ENCODE data around the gene ZNF655. TPM values are rescaled to one million over a fixed set of nuclear protein-coding genes. Genes with fewer than 3 reads are reported as not detected.
"Not testable (repeated sequence)": the region's sequence is repeated elsewhere in the genome, so short reads cannot be mapped to it uniquely, and the experiment has no call there.

Gene ZNF655
- total RNA-seq, 1 experiment from 2014 or later: 83.1 TPM

GRCh38 chr7:99559175-99559915 lies 903 bp downstream of the ZNF655 start:
- no peak for DNase-seq (ENCODE audit: extremely low read depth, low read depth)

- DNase-seq (ENCODE audit: extremely low read depth, low read depth): no peak
Observed at GRCh38 chr7:99560834-99561736, 2.6 kb downstream of the ZNF655 start.

GRCh38 chr7:99561737-99562051 lies 3.3 kb downstream of the ZNF655 start:
- DNase-seq (ENCODE audit: extremely low read depth, low read depth): no peak

- DNase-seq (ENCODE audit: extremely low read depth, low read depth): no peak
Observed at GRCh38 chr7:99562114-99562784, 3.8 kb downstream of the ZNF655 start.

- peak; percentile 89 for DNase-seq (ENCODE audit: extremely low read depth, low read depth)
Observed at GRCh38 chr7:99562832-99563231, 4.4 kb downstream of the ZNF655 start.

- no peak for DNase-seq (ENCODE audit: extremely low read depth, low read depth)
Observed at GRCh38 chr7:99563650-99564049, 5.2 kb downstream of the ZNF655 start.

- not testable (repeated sequence) for DNase-seq (ENCODE audit: extremely low read depth, low read depth)
Observed at GRCh38 chr7:99568770-99569169, 10.3 kb downstream of the ZNF655 start.

GRCh38 chr7:99571768-99572167 lies 13.3 kb downstream of the ZNF655 start:
- no peak for DNase-seq (ENCODE audit: extremely low read depth, low read depth)

- no peak for DNase-seq (ENCODE audit: extremely low read depth, low read depth)
Observed at GRCh38 chr7:99573257-99573656, 14.8 kb downstream of the ZNF655 start.

GRCh38 chr7:99576251-99576650 lies 17.8 kb downstream of the ZNF655 start:
- DNase-seq (ENCODE audit: extremely low read depth, low read depth): no peak

GRCh38 chr7:99579281-99579955 lies 21.0 kb downstream of the ZNF655 start:
- DNase-seq (ENCODE audit: extremely low read depth, low read depth): no peak

GRCh38 chr7:99579956-99580777 lies 21.7 kb downstream of the ZNF655 start:
- DNase-seq (ENCODE audit: extremely low read depth, low read depth): no peak

- not testable (repeated sequence) for DNase-seq (ENCODE audit: extremely low read depth, low read depth)
Observed at GRCh38 chr7:99580778-99581332, 22.4 kb downstream of the ZNF655 start.

GRCh38 chr7:99588868-99589267 lies 30.4 kb downstream of the ZNF655 start:
- DNase-seq (ENCODE audit: extremely low read depth, low read depth): no peak

GRCh38 chr7:99594948-99595745 lies 36.7 kb downstream of the ZNF655 start:
- DNase-seq (ENCODE audit: extremely low read depth, low read depth): no peak

GRCh38 chr7:99596408-99596955 lies 38.0 kb downstream of the ZNF655 start:
- DNase-seq (ENCODE audit: extremely low read depth, low read depth): no peak

- DNase-seq (ENCODE audit: extremely low read depth, low read depth): no peak
Observed at GRCh38 chr7:99597762-99598501, 39.5 kb downstream of the ZNF655 start, which contains the start of gene TMEM225B. TSS of gene TMEM225B (plus strand) at chr7:99598267. CDS start at chr7:99604389, 6,122 bp downstream.

- DNase-seq (ENCODE audit: extremely low read depth, low read depth): no peak
Observed at GRCh38 chr7:99599836-99600235, 41.4 kb downstream of the ZNF655 start.
